Caki2 (cell line): ENCODE data around the gene GGT6. TPM values are rescaled to one million over a fixed set of nuclear protein-coding genes. Genes with fewer than 3 reads are reported as not detected.
"Not testable (repeated sequence)": the region's sequence is repeated elsewhere in the genome, so short reads cannot be mapped to it uniquely, and the experiment has no call there.

Experiments used
- DNase-seq: peaks from one replicate; pipeline ENCODE4 v3.0.0-alpha.2; 2015; ENCODE audit warnings: low read depth
- in situ Hi-C: cut with HindIII; loops from 2 replicates; pipeline ENCODE4 v1.10.0; 2016; ENCODE audit warnings: low sequenced_read_pairs, low pct_unique_long_range_greater_than_20kb, mixed read lengths
- total RNA-seq: library from RNA; depleted of rRNA; stranded (reverse); fragments of >200 nt; shearing (Covaris generic); gene quantifications from 2 replicates; pipeline ENCODE4 v1.2.3, GENCODE V29; 2014; ENCODE audit warnings: low replicate concordance

Gene GGT6
- total RNA-seq, 1 experiment from 2014 or later = not detected

DNA sequence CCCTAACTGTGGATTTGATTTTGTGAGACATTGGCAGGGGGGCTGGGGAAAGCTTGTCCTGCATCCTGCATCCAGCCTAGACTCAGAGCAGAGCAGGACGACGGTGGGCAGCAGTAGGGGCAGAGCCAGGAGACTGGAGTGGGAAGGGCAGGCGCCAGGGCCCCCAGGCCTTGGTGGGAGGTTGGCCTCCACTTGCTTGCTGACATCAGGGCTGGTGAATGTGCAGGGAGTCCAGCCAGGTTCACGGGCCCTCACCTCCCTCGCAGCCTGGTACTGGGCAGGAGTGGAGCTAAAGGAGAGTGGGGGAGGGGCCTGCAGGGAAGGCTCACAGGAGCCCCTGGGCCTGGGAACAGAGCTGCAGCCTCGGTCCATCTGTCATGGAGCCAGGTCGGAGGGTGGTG, 21.7 kb upstream of the GGT6 start:
- no peak for DNase-seq
- in situ Hi-C loops = no loop called here

DNA sequence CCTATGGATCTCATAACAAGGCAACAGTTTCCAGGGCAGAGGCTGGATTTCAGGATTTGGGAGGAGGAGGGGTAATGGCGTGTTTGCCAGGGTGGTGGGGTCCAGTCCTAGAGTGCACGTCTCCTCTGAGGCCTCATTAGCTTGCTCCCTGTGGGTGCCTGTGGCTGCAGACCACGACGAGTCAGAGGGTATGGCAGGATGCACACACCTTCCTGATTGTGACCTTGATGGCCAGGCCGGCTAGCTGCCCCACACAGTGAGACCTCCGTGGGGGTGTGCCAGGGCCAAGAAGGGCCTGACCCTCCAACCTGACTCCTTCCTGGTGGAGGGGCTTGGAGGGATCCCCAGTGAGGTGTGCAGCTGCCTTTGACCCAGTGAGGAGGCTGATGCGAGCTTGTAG, 19.9 kb upstream of the GGT6 start:
- in situ Hi-C loops = no loop called here

DNA sequence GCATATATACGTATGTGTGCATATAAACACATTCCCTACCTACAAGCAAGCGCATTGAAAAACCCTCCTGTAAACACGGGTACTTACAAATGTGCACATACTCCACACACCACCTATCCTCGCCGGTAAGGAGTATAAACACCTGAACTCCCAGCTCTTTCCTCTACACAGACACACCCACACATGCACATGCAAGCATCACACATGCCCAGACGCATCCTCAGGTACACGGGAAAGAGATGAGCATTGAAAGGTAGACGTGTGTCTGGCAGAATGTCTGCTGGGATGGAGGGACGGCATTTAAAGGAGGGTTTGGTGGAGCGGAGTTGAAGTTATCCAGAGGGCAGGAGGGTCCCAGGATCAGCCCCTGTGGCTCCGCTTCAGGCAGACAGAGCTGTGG, 19.3 kb upstream of the GGT6 start:
- no peak for DNase-seq
- in situ Hi-C loops = no loop called here

More for the DNA sequence above, 19.9 kb upstream of the GGT6 start:
- peak; percentile 17 for DNase-seq

DNA sequence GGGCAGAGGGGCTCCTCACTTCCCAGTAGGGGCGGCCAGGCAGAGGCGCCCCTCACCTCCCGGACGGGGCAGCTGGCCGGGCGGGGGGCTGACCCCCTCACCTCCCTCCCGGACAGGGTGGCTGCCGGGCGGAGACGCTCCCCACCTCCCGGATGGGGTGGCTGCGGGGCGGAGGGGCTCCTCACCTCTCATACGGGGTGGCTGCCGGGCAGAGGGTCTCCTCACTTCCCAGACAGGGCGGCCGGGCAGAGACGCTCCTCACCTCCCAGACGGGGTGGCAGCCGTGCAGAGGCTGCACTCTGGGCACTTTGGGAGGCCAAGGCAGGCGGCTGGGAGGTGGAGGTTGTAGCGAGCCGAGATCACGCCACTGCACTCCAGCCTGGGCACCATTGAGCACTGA, 18.0 kb upstream of the GGT6 start:
- in situ Hi-C loops, DNase-seq: not testable (repeated sequence)

DNA sequence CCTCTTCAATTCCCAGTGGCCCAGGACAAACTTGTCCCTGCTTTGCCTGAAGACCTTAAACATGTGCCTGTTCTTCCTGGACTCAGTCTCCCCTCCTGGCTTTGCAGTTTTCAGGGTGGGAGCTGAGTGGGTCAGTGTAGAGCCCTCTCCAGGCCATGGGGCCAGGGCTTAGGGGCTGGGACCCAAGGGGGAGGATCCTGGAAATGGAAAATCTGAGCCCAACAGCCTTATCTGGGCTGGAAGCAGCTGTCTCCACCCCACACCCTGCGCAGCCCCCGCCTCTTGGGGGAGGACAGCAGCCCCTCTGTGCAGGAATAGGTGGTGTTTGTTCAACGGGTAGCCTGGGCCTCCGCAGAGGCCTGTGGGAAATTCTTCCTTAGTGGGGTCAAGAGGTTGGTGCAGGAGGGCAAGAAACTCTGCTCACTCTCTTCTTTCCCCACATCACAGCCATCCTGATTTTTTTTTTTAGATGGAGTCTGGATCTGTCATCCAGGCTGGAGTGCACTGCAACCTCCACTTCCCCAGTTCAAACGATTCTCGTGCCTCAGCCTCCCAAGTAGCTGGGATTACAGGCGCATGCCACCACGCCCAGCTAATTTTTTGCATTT, 17.1 kb upstream of the GGT6 start:
- in situ Hi-C loops = no loop called here
- DNase-seq = no peak

DNA sequence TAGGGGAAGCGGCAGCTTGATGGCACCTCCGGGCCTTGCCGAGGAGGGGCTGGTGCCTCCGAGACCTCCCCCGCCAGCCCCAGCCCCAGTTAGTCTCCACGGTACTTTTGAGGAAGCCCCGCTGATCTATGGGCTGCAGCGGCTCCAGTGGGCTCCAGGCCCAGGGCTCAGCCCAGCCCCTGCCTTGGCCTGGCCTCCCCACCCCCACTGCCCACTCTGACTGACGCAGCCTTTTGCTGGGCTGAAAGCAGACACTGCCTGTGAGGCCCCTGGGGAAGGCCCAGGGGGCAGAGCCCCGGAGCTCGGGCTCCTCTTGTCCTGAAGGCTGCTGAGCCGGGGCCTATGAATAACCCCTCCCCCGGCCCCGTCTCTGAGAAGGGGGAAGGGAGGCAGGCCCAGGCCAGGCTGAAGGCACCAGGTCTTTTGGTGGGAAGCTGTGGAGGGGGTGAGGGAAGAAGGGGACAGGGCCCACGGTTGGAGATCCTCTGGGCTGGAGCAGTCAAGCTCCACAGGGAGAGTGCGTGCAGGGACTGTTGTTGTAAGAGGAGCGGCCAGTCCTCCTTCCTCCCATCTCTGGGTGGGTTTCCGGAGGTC, 16.4 kb upstream of the GGT6 start:
- in situ Hi-C loops = no loop called here

DNA sequence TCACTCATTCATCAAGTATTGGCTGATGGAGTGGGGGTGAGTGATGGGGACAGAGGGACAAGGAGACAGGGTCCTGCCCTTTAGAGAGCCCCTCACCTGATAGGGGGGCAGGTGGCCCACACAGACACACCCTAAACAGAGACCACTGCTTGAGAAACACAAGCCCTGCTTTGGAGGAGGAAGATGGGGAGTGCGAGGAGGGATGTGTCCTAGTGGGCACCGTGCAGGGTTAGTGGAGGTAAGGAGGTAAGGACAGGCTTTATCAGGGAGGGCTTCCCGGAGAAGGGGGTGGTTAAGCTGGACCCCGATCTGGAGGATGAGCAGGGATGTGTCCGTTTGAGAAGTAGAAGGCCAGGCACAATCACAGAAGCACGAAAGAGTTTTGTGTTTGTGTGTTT, 15.8 kb upstream of the GGT6 start:
- DNase-seq = no peak
- in situ Hi-C loops = no loop called here

More for the DNA sequence above, 16.4 kb upstream of the GGT6 start:
- no peak for DNase-seq

DNA sequence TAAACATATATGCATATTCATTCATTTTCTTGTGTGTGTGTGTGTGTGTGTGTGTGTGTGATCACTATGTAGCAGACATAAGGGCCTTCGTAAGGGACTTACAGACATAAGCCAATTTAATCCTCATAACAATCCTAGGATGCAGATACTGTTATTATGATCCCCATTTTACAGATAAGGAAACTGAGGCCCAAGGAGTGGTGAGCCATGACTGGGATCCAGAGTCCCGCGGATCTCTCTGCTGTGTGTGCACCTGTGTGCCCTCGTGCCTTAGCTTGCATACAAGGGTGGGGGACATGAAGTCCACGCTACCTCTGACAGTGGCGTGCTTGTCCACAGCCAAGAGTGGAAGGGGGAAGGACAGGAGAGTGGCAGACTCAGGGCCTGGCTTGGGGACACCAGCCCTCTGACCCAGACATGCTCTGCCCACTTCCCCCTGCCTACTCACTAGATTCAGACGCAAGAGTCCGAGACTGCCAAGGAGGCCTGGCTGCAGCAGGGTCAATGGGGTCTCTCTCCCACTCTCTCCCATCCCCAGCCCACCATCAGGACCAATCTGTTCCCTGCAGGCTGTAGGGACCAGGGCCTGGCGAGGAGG, 14.2 kb upstream of the GGT6 start:
- no peak for DNase-seq
- in situ Hi-C loops = no loop called here

DNA sequence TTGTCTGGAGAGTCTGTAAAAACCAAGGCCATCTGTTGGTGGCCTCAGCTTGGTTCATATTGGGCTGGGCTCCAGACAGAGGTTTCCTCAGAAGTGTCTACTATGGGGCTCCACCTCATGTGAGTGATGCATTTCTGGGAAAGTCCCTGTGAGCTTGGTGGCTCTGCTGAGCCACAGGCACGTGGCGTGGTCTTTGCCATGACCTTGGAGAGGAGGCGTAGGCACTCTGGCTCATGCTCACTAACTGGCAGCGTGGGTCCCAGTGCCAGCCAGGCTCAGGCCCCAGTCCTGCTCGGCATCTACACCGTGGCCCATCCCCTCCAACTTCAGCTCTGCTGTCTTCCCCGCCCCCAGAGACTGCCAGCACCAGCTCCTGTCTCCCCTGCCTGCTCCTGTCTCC, 13.3 kb upstream of the GGT6 start:
- DNase-seq = peak; percentile 70
- in situ Hi-C loops = no loop called here

DNA sequence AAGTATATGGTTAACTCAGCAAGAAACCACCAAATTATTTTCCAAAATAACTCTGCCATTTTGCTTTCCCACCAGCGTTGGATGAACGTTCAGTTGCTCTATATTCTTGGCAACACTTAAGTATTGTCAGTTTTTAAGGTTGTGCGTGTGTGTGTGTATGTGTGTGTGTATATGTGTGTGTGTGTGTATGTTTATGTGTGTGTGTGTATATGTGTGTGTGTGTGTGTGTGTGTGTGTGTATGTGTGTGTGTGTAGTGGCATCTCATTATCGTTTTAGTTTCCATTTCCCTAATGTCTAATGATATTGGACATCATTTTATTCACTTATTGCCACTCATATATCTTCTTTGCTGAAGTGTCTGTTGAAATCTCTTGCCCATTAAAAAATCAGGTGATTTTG, 12.7 kb upstream of the GGT6 start:
- in situ Hi-C loops = no loop called here
- DNase-seq = no peak

DNA sequence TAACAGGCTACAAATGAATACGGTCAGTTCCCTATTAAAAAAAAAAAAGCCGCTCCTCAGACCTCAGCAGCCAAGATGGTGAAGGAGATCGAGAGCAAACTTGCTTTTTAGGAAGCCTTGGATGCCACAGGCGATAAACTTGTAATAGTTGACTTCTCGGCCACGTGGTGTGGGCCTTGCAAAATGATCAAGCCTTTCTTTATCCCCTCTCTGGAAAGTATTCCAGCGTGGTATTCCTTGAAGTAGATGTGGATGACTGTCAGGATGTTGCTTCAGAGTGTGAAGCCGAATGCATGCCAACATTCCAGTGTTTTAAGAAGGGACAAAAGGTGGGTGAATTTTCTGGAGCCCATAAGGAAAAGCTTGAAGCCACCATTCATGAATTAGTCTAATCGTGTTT, 11.8 kb upstream of the GGT6 start:
- no peak for DNase-seq
- in situ Hi-C loops = no loop called here

DNA sequence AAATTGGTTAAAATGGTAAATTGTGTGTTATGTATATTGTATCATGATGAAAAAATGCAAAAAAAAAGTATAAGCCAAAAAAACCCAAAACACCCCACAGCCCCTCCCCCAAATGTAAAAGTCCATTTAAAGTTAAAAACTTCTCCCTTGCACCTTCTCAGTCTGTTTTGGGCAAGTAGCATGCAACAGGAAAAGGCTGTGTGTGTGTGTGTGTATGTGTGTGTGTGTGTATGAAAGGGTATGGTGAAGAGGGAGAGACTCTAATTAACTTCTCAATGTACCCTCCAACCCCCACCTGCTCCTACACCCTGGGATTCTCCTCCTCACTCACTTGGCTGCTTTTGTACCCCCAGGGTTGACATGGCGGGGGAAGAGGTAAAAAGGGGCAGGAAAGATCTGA, 9.2 kb upstream of the GGT6 start:
- DNase-seq = no peak
- in situ Hi-C loops = no loop called here

DNA sequence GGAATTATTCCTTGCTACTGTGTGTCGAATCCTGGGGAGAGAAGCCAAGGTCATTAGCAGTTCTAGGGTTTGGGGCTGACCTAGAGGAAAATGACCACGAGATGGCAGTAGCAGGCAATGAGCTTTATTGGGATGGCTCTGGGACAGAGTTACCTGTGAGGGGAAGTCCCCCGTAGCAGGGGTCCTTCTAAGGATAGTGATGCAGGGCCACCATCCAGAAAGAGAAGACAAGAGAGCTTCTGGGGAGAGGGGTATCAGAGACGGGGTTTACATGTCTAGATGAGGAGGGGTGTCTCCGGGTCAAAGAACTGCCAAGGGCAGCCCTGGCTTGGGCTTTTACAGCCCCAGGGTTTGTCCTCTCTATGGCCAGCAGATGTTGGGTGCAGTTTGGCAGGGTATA, 6.4 kb upstream of the GGT6 start:
- DNase-seq = peak; percentile 50
- in situ Hi-C loops = no loop called here

DNA sequence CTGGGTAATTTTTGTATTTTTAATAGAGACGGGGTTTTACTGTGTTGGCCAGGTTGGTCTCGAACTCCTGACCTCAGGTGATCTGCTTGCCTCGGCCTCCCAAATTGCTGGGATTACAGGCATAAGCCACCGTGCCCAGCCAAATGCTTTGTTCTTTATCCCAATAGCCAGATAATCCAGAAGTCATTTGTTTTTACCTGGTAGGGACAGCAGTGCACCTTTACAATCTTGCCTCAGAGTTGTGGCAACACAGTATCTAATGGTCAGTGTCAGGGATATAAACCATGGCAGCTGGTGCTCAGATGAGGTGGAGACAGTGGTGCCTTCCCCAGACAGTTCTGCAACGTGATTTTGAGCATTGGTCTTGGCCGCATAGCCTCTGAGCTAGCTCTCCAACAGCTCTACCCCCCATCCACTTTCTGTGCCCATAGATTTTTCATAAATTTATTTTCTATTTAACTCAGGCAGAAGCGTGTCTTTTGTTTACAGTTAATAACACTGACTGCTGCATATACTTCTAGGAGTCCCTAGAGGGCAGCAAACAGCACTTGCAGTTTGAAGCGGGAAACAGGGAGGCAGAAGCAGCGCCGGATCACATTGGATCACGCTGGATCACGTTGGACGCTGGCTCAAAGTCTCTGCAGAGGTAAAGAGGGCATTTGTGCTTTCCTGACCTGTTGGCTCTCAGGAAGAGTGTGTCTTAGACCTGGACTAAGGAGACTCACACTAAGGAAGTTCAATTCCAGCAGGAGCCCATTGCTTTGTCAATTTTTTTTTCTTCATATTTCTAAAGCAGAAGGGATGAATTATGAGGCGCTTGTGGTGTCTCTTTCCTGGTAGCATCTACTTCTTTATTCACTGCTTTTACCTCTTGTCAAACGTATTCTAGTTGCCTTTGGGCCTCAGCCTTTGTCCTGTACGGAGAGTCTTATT, 5.1 kb upstream of the GGT6 start:
- peak; percentile 51 for DNase-seq
- in situ Hi-C loops = no loop called here

DNA sequence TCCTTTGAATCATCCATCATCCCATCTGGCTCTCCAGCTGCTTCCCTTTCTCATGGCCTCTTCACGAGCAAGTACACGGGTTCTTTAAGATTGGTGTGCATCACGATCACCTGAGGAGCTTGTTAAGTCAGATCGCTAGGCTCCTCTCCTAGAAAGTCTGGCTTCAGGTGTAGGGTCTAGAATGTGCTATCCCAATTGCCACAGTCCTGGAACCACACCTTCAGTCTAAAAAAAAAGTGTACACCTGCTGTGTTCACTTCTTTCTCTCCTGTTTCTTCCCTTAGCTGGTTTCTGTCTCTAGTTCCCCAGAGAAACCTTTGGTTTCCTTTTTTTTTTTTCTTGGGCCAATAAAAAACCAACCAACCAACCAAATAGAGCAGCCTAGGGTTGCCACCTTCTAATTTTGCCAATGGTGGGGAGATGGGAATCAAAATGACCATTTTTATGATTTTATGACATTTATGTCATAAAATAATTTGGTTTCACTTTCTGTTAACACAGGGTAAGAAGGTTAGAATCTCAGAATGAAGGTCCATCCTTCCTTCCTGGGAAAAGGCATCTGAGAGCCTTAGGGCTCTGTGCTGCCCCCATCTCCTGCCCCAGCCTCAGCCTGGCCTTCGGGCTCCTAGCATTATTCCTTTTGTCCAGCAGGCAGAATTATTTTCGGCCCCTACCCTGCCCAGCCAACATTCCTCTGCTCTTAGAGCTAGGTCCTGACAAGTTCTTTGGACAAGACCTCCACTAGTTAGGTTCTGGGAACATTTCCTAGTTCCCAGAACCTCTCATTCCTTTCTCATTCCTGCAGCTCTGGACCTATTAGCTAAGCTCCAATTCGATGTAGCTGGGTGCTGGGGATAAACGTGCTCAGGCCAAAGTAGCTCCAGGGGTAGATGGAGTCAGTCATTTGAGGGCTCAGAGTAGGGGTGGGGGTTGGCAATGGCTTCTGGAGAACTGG, 1.9 kb upstream of the GGT6 start:
- DNase-seq = no peak
- in situ Hi-C loops = no loop called here

DNA sequence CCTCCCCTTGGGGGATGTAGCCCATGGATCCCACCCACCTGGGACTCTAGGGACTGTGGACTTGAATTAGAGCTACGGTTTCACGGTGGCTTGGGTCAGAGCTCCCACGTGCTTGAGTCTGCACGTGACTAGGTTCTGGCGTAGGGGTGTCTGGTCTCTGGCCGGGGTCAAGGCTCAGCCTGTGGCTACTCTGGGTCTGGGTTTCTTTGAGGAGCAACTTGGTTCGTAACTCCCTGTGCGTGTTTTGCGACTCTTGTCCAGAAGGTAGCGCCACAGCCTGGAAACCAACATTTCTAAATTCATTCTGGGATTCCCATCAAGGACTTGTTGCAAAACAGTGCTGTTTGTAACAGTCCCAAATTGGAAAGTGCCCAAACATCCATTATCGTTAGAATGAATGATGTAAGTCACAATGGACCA, 470 bp upstream of the GGT6 start:
- in situ Hi-C loops = no loop called here
- DNase-seq = no peak

DNA sequence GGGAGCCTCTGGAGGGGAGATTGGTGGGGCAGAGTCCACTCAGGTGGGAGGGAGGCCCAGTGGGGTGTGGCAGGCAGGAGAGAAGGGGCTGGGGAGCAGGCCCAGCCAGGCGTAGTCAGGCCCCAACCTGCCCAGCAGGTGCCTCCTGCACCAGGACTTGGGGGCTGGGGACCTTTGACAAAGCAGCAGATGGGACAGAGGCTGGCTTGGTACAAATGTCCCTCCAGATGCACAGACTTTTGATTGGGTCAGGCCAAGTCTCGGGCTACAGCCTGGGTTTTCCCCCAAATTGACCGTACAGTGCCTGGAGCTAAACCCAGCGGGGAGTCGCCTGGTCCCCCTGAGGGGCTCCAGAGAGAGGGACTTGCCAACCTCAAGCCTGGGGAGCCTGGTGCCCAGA, 411 bp downstream of the GGT6 start:
- in situ Hi-C loops = no loop called here
- DNase-seq = no peak

DNA sequence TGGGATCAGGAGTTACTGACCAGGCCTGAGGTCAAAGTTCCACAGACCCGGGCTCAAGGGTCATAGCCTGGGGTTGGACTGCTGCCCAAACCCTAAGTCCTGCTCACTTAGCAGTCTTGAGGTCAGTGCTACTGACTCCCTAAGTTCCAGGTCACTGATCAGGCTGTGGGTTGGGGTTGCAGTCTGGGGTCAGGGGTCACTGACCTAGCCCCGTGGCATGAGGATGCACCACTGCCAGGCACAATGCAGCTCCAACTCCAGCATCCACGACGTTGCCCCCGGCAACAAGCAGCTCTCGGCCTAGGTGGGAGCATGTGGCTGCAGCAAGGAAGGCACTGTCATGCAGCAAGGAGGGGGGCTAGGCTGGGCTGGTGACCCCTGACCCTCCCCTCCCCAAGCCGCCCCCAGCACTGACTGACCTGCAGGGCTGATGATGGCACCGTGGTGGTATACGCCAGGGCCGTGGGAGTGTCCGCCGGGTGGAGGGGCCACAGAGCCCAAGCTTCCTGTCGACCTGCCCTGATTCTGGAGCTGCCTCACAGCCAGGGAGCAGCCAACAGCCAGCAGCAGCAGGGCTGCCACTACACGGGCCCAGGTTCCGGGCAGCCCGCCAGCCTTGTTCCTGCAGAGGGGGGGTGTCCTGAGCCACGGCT, 1.1 kb downstream of the GGT6 start:
- no peak for DNase-seq
- in situ Hi-C loops = no loop called here
